Endothelial cell of umbilical vein (primary cell): ENCODE data around the gene LRR1. TPM values are rescaled to one million over a fixed set of nuclear protein-coding genes. Genes with fewer than 3 reads are reported as not detected.

ENCODE experiments used
- BruUV-seq: library from RNA; stranded (reverse); fragments of 400-500 nt; replicated peaks from 2 replicates; lab custom pipeline; 2021; lab: Mats Ljungman, UMichigan
- CTCF ChIA-PET: fragments of 300-600, 350-600 bp; sonication (Branson Sonifier 250); formaldehyde crosslinking; loops from one replicate; lab custom pipeline; 2021; ENCODE audit warnings: antibody characterized with exemption, inconsistent platforms; lab: Charles Lee
- POLR2A ChIA-PET: fragments of 300-600, 350-600 bp; sonication (Branson Sonifier 250); formaldehyde crosslinking; loops from one replicate; lab custom pipeline; 2021; ENCODE audit warnings: antibody characterized with exemption, inconsistent platforms; lab: Charles Lee
- DNase-seq: peaks from one replicate; pipeline ENCODE4 v3.0.0-alpha.2; 2011; ENCODE audit warnings: low read depth, low spot score
- FAIRE-seq: peaks from 2 replicates; lab custom pipeline; 2011; peaks lifted over from hg19 to GRCh38; lab: Jason Lieb, UNC
- H2AFZ ChIP-seq: 2 replicates; pipeline ENCODE4 v1.6.0; 2012; ENCODE audit warnings: low read depth, low read length, control low read depth, inconsistent platforms
- H3K27ac ChIP-seq: 2 replicates; pipeline ENCODE4 v1.5.1; 2011; ENCODE audit warnings: low read depth, mild to moderate bottlenecking, control low read depth, low read length, moderate library complexity; ENCODE audit not compliant: insufficient read depth
- H3K27me3 ChIP-seq, 2 experiments: 2 replicates each; pipeline versions ENCODE4 v1.6.0 to v1.6.1; 2011; ENCODE audit warnings: low read length in 2 of 2, mixed read lengths in 1 of 2; ENCODE audit not compliant: control insufficient read depth in 2 of 2, insufficient read depth in 2 of 2
- H3K36me3 ChIP-seq, 2 experiments: 2 replicates in 1 of 2; 3 replicates in 1 of 2; pipeline ENCODE4 v1.5.1; 2011; ENCODE audit warnings: low read length in 2 of 2, mild to moderate bottlenecking in 1 of 2, moderate library complexity in 1 of 2; ENCODE audit not compliant: control insufficient read depth in 2 of 2, insufficient read depth in 2 of 2; ENCODE audit errors: extremely low read depth in 1 of 2
- H3K4me1 ChIP-seq: 3 replicates; pipeline ENCODE4 v1.5.1; 2011; ENCODE audit warnings: mild to moderate bottlenecking, low read length; ENCODE audit not compliant: control insufficient read depth, insufficient read depth; ENCODE audit errors: extremely low read depth
- H3K4me2 ChIP-seq: 2 replicates; pipeline ENCODE4 v1.6.1; 2011; ENCODE audit warnings: low read length, control low read depth, mixed read lengths; ENCODE audit not compliant: insufficient read depth
- H3K4me3 ChIP-seq, 3 experiments: fragments of 200-600 bp in 1 of 3; sonication (generic), shearing (Covaris generic) in 1 of 3; replicated peaks in 1 of 3; 2 replicates each; pipeline ENCODE4 v1.5.1; 2011 to 2016; ENCODE audit warnings: control low read depth in 3 of 3, low read length in 3 of 3, mild to moderate bottlenecking in 2 of 3, inconsistent platforms in 1 of 3, low read depth in 1 of 3, moderate library complexity in 1 of 3; ENCODE audit not compliant: insufficient read depth in 1 of 3
- H3K79me2 ChIP-seq: 2 replicates; pipeline ENCODE4 v1.6.0; 2012; ENCODE audit warnings: low read length, inconsistent platforms; ENCODE audit not compliant: control insufficient read depth, insufficient read depth
- H3K9ac ChIP-seq: replicated peaks from 2 replicates; pipeline ENCODE3; 2011; ENCODE audit warnings: low read length, control low read depth; ENCODE audit not compliant: insufficient read depth; ENCODE audit errors: extremely low read depth
- H3K9me1 ChIP-seq: replicated peaks from 3 replicates; pipeline ENCODE4 v1.6.0; 2011; ENCODE audit warnings: mild to moderate bottlenecking, low read length; ENCODE audit not compliant: control insufficient read depth, insufficient read depth; ENCODE audit errors: extremely low read depth
- H3K9me3 ChIP-seq: replicated peaks from 2 replicates; pipeline ENCODE4 v1.5.1; 2012; ENCODE audit warnings: low read length, inconsistent platforms; ENCODE audit not compliant: control insufficient read depth, insufficient read depth
- H4K20me1 ChIP-seq: replicated peaks from 2 replicates; pipeline ENCODE3; 2011; ENCODE audit warnings: mild to moderate bottlenecking, low read length; ENCODE audit not compliant: control insufficient read depth, insufficient read depth; ENCODE audit errors: extremely low read depth
- EZH2 ChIP-seq: IDR thresholded peaks from 2 replicates; pipeline ENCODE4 v1.6.1; 2012; ENCODE audit warnings: borderline replicate concordance, low read depth, mild to moderate bottlenecking, moderate library complexity, low read length, inconsistent platforms; ENCODE audit not compliant: severe bottlenecking
- FOS ChIP-seq: IDR thresholded peaks from 2 replicates; pipeline ENCODE4 v1.6.1; 2011; ENCODE audit warnings: mild to moderate bottlenecking, low read length, moderate library complexity, borderline replicate concordance; ENCODE audit not compliant: insufficient read depth
- GATA2 ChIP-seq: IDR thresholded peaks from 2 replicates; pipeline ENCODE4 v1.7.0; 2011; ENCODE audit warnings: low read depth, mild to moderate bottlenecking, moderate library complexity, mixed read lengths, low read length; ENCODE audit not compliant: insufficient read length, insufficient read depth
- JUN ChIP-seq: IDR thresholded peaks from 2 replicates; pipeline ENCODE4 v1.6.1; 2011; ENCODE audit warnings: borderline replicate concordance, low read depth; ENCODE audit not compliant: insufficient read length, insufficient read depth
- MYC ChIP-seq: IDR thresholded peaks from one replicate; pipeline ENCODE4 v1.6.1; 2011; ENCODE audit warnings: mild to moderate bottlenecking, low read depth, low read length
- POLR2A ChIP-seq: IDR thresholded peaks from 2 replicates; pipeline ENCODE4 v1.6.1; 2012; ENCODE audit warnings: low read depth, mild to moderate bottlenecking, control low read depth, low read length
- POLR2AphosphoS5 ChIP-seq: IDR thresholded peaks from 2 replicates; pipeline ENCODE4 v1.6.1; 2012; ENCODE audit warnings: low read depth, mild to moderate bottlenecking, control low read depth, low read length, moderate library complexity; ENCODE audit not compliant: insufficient read depth
- dilution Hi-C: fragments of 300-500 bp; cut with MboI; formaldehyde crosslinking; loops from one replicate; pipeline ENCODE4 v1.15.0; 2019; ENCODE audit warnings: low sequenced_read_pairs; ENCODE audit not compliant: extremely low pct_ligation_motif_present
- intact Hi-C: fragments of 100-400 bp; cut with micrococcal nuclease; formaldehyde crosslinking; loops from one replicate; pipeline ENCODE4 v1.10.0; 2022
- polyA plus RNA-seq, 4 experiments: library from polyadenylated mRNA; depleted of rRNA in 3 of 4; stranded (reverse) in 3 of 4; unstranded in 1 of 4; fragments of >200 nt; gene quantifications; 2 replicates each; pipeline versions ENCODE4 v1.2.1 to v1.2.3, GENCODE V29; 2011 to 2012; ENCODE audit warnings: missing spikeins in 1 of 4
- total RNA-seq: library from RNA; stranded (reverse); gene quantifications from 2 replicates; pipeline ENCODE4 v1.2.3, GENCODE V29; 2021
- TF ChIP-seq, protein P1 (sequence below), 2 donors: IDR thresholded peaks; 1 replicate in 1 of 2; 2 replicates in 1 of 2; pipeline ENCODE4 v1.5.1; 2011; ENCODE audit warnings: low read length in 2 of 2, mild to moderate bottlenecking in 2 of 2, moderate library complexity in 2 of 2, control low read depth in 1 of 2, inconsistent platforms in 1 of 2, low read depth in 1 of 2; ENCODE audit not compliant: insufficient read depth in 1 of 2; ENCODE audit errors: extremely low read depth in 1 of 2
- TF ChIP-seq, protein P2 (sequence below): IDR thresholded peaks from 2 replicates; pipeline ENCODE4 v1.6.1; 2011; ENCODE audit not compliant: insufficient read depth, insufficient read length

The LRR1 gene
- total and polyA plus RNA-seq, 2 donors (not counting 3 experiments of a cell fraction or from before 2014, with no cell fraction given) = 17.7 to 30.9 TPM

DNA sequence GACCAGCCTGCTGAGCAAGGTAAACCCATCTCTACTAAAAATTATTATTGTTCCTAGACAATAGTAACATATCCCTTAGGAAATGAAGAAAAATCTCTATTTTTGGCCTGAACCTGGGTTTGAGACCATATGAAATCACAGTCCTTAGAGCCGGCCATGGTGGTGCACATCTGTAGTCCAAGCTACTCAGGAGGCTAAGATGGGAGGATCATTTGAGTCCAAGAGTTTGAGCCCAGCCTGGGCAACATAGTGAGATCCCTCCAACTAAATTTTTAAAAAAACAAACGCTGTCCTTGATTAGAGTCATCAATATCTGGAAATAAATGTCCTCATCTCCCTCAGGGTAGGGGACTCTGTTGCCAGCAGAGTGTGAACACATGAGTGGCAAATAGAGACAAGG is 47.2 kb upstream of the LRR1 start:
- DNase-seq = no peak
- no peak overlapping the region for H2AFZ ChIP-seq
- H3K9me1 ChIP-seq = no peaks in the 10 kb centered on the region
- no peaks in the 10 kb centered on the region for H3K9me3 ChIP-seq
- no peak for FAIRE-seq
- H3K4me3 ChIP-seq = no peak overlapping the region
- no TSS peak for BruUV-seq
- dilution Hi-C loops (no loop called here), intact Hi-C loops (loop anchor here (1.0 kb wide), 1 partner anchor 90 kb away; no protein-coding TSS in a partner anchor)
- TF ChIP-seq, protein P1, sequence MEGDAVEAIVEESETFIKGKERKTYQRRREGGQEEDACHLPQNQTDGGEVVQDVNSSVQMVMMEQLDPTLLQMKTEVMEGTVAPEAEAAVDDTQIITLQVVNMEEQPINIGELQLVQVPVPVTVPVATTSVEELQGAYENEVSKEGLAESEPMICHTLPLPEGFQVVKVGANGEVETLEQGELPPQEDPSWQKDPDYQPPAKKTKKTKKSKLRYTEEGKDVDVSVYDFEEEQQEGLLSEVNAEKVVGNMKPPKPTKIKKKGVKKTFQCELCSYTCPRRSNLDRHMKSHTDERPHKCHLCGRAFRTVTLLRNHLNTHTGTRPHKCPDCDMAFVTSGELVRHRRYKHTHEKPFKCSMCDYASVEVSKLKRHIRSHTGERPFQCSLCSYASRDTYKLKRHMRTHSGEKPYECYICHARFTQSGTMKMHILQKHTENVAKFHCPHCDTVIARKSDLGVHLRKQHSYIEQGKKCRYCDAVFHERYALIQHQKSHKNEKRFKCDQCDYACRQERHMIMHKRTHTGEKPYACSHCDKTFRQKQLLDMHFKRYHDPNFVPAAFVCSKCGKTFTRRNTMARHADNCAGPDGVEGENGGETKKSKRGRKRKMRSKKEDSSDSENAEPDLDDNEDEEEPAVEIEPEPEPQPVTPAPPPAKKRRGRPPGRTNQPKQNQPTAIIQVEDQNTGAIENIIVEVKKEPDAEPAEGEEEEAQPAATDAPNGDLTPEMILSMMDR (IDR thresholded peaks at IDR 0.05; ENCODE audit: extremely low read depth in 1 of 2, insufficient read depth in 1 of 2, low read depth in 1 of 2, low read length in 2 of 2) = no peak
- TF ChIP-seq GATA2 (no peak), POLR2A (no peak), FOS (no peak)
- no peaks in the 10 kb centered on the region for H3K4me1 ChIP-seq
- no peaks in the 10 kb centered on the region for H4K20me1 ChIP-seq
- H3K36me3 ChIP-seq = no peaks in the 10 kb centered on the region
- no peaks in the 10 kb centered on the region for H3K79me2 ChIP-seq
- CTCF ChIA-PET = interaction anchor here (2.3 to 6.1 kb wide), 3 partner anchors 13 to 90 kb away, joined by 13 to 119 read pairs (median 14); no protein-coding TSS in a partner anchor
- no peak overlapping the region for H3K9ac ChIP-seq
- no peak overlapping the region for H3K4me2 ChIP-seq
- no peak overlapping the region for H3K27ac ChIP-seq
- peaks cover 0 to 2% of the 10 kb centered on the region in 2 experiments for H3K27me3 ChIP-seq
- POLR2A ChIA-PET = no interaction called here

DNA sequence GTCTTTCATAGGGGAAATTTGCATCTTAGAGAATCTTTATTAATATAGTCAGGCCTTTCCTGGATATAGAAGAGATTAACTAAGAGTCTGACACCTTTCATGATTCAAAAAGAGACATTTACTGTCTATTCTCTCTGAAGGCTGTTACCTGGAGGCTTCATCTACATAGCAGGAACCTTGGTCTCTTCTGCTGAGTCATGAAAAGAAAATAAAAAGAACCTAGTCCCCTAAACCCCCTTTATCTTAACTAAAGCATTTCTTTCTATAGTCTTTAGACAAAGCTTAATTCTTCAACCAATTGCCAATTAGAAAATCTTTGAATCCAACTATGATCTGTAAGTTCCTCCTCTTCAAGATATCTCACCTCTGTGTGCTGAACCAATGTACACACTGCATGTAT is 45.6 kb upstream of the LRR1 start:
- no peak overlapping the region for H3K27ac ChIP-seq
- H3K9me1 ChIP-seq = no peaks in the 10 kb centered on the region
- no peak overlapping the region for H3K4me2 ChIP-seq
- H4K20me1 ChIP-seq = no peaks in the 10 kb centered on the region
- FAIRE-seq = no peak
- no peak for DNase-seq
- H3K9ac ChIP-seq = no peak overlapping the region
- no peaks in the 10 kb centered on the region for H3K9me3 ChIP-seq
- peaks cover 0 to 2% of the 10 kb centered on the region in 2 experiments for H3K27me3 ChIP-seq
- H3K4me3 ChIP-seq = no peak overlapping the region
- intact Hi-C loops = no loop called here
- TF ChIP-seq POLR2AphosphoS5 (no peak), FOS (no peak), POLR2A (no peak), EZH2 (no peak), GATA2 (no peak), JUN (no peak), MYC (no peak)
- TF ChIP-seq, protein P2, sequence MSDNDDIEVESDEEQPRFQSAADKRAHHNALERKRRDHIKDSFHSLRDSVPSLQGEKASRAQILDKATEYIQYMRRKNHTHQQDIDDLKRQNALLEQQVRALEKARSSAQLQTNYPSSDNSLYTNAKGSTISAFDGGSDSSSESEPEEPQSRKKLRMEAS = no peak
- TF ChIP-seq, protein P1 (IDR thresholded peaks at IDR 0.05; ENCODE audit: extremely low read depth in 1 of 2, insufficient read depth in 1 of 2, low read depth in 1 of 2, low read length in 2 of 2) = no peak
- no peaks in the 10 kb centered on the region for H3K79me2 ChIP-seq
- dilution Hi-C loops = no loop called here
- H3K36me3 ChIP-seq = no peaks in the 10 kb centered on the region
- no TSS peak for BruUV-seq
- H2AFZ ChIP-seq = no peak overlapping the region
- CTCF ChIA-PET = interaction anchor here (1.0 to 6.1 kb wide), 2 partner anchors 55 to 91 kb away, joined by 3 to 119 read pairs; no protein-coding TSS in a partner anchor
- POLR2A ChIA-PET = no interaction called here
- H3K4me1 ChIP-seq = no peaks in the 10 kb centered on the region
